Uterus (tissue), 2 donors: Measurements from ENCODE around the gene CTTNBP2.

Source experiments
- POLR2A ChIP-seq, 2 donors: fragments of 450-650 bp; IDR thresholded peaks; one replicate each; pipeline ENCODE4 v1.6.1; 2016; ENCODE audit warnings: antibody characterized with exemption in 2 of 2, mild to moderate bottlenecking in 1 of 2, moderate library complexity in 1 of 2
- TF ChIP-seq, protein P1 (sequence below), 4 experiments: fragments of 200-600 bp in 2 of 4; fragments of 450-650 bp in 2 of 4; sonication (generic) in 2 of 4; IDR thresholded peaks; one replicate each; pipeline ENCODE4 v1.5.1; 2016 to 2019; ENCODE audit warnings: antibody characterized with exemption in 4 of 4, mild to moderate bottlenecking in 2 of 4, moderate library complexity in 1 of 4

- TF ChIP-seq, protein P1, sequence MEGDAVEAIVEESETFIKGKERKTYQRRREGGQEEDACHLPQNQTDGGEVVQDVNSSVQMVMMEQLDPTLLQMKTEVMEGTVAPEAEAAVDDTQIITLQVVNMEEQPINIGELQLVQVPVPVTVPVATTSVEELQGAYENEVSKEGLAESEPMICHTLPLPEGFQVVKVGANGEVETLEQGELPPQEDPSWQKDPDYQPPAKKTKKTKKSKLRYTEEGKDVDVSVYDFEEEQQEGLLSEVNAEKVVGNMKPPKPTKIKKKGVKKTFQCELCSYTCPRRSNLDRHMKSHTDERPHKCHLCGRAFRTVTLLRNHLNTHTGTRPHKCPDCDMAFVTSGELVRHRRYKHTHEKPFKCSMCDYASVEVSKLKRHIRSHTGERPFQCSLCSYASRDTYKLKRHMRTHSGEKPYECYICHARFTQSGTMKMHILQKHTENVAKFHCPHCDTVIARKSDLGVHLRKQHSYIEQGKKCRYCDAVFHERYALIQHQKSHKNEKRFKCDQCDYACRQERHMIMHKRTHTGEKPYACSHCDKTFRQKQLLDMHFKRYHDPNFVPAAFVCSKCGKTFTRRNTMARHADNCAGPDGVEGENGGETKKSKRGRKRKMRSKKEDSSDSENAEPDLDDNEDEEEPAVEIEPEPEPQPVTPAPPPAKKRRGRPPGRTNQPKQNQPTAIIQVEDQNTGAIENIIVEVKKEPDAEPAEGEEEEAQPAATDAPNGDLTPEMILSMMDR (IDR thresholded peaks at IDR 0.05), result no peak
- TF ChIP-seq POLR2A (IDR thresholded peaks at IDR 0.05), result peak in 1 of 2 donors; percentile 12
Measured at GRCh38 chr7:117871778-117872538, 1.3 kb downstream of the CTTNBP2 start.
